ACHN (cell line): ENCODE data around the gene NRG2.

ENCODE experiments used
- DNase-seq: peaks from one replicate; pipeline ENCODE4 v3.0.0-alpha.2; 2015
- in situ Hi-C: cut with HindIII; loops from 2 replicates; pipeline ENCODE4 v1.10.0; 2017; ENCODE audit warnings: low sequenced_read_pairs, low pct_ligation_motif_present, low pct_unique_long_range_greater_than_20kb

NRG2 gene

GRCh38 chr5:139958432-139959148 is 84.5 kb downstream of the NRG2 start:
- in situ Hi-C loops = no loop called here
- DNase-seq = no peak

GRCh38 chr5:139956342-139956741 is 86.8 kb downstream of the NRG2 start:
- DNase-seq = no peak
- in situ Hi-C loops = no loop called here

GRCh38 chr5:139955616-139956273 is 87.4 kb downstream of the NRG2 start:
- DNase-seq = no peak
- in situ Hi-C loops = no loop called here

GRCh38 chr5:139955053-139955605 is 88.0 kb downstream of the NRG2 start:
- in situ Hi-C loops = no loop called here
- DNase-seq = no peak

GRCh38 chr5:139954462-139954861 is 88.6 kb downstream of the NRG2 start:
- no peak for DNase-seq
- in situ Hi-C loops = no loop called here

- no peak for DNase-seq
- in situ Hi-C loops = no loop called here
These were observed 89.1 kb downstream of the NRG2 start for GRCh38 chr5:139954022-139954421.

GRCh38 chr5:139952574-139952973 is 90.5 kb downstream of the NRG2 start:
- no peak for DNase-seq
- in situ Hi-C loops = no loop called here

- in situ Hi-C loops = no loop called here
- DNase-seq = no peak
These were observed 91.1 kb downstream of the NRG2 start for GRCh38 chr5:139951983-139952382.

GRCh38 chr5:139951296-139951924 is 91.7 kb downstream of the NRG2 start:
- DNase-seq = no peak
- in situ Hi-C loops = no loop called here

- in situ Hi-C loops = no loop called here
- no peak for DNase-seq
These were observed 92.7 kb downstream of the NRG2 start for GRCh38 chr5:139950436-139950835.

- in situ Hi-C loops = no loop called here
- no peak for DNase-seq
These were observed 93.4 kb downstream of the NRG2 start for GRCh38 chr5:139949710-139950109.

GRCh38 chr5:139947727-139948126 is 95.4 kb downstream of the NRG2 start:
- no peak for DNase-seq
- in situ Hi-C loops = no loop called here

GRCh38 chr5:139946440-139946839 is 96.7 kb downstream of the NRG2 start:
- DNase-seq = no peak
- in situ Hi-C loops = no loop called here

GRCh38 chr5:139946006-139946405 is 97.1 kb downstream of the NRG2 start:
- in situ Hi-C loops = no loop called here
- DNase-seq = no peak

GRCh38 chr5:139942243-139942642 is 100.9 kb downstream of the NRG2 start:
- in situ Hi-C loops = no loop called here
- no peak for DNase-seq

GRCh38 chr5:139930406-139930805 is 112.7 kb downstream of the NRG2 start:
- in situ Hi-C loops = no loop called here
- DNase-seq = no peak

- in situ Hi-C loops = no loop called here
- DNase-seq = no peak
These were observed 116.1 kb downstream of the NRG2 start for GRCh38 chr5:139926797-139927503.

- no peak for DNase-seq
- in situ Hi-C loops = no loop called here
These were observed 117.2 kb downstream of the NRG2 start for GRCh38 chr5:139925650-139926640.
